CD4-positive, alpha-beta T cell (primary cell): ENCODE results near the gene MRE11. TPM values are rescaled to one million over a fixed set of nuclear protein-coding genes. Genes with fewer than 3 reads are reported as not detected.

Experiments used
- ATAC-seq: fragments of 200-7000 bp; cut with Tn5 transposase; one replicate; pipeline ENCODE4 v1.10.0; 2022; ENCODE audit warnings: mild to moderate bottlenecking; ENCODE audit not compliant: poor library complexity
- CTCF ChIA-PET: fragments of 350-600 bp; sonication (Branson Sonifier 250); formaldehyde crosslinking; loops from one replicate; lab custom pipeline; 2021; ENCODE audit warnings: antibody characterized with exemption, inconsistent platforms; lab: Charles Lee
- POLR2A ChIA-PET: fragments of 350-600 bp; sonication (Branson Sonifier 250); formaldehyde crosslinking; loops from one replicate; lab custom pipeline; 2021; ENCODE audit warnings: antibody characterized with exemption, inconsistent platforms; lab: Charles Lee
- DNase-seq, 14 experiments: peaks; one replicate each; pipeline ENCODE4 v3.0.0-alpha.2; 2013 to 2020; ENCODE audit warnings: mixed read lengths in 2 of 14
- H3K27ac ChIP-seq, 2 donors: one replicate each; pipeline versions ENCODE4 v1.5.1 to v1.7.0; 2013; ENCODE audit warnings: low read length in 2 of 2, low read depth in 1 of 2, mild to moderate bottlenecking in 1 of 2
- H3K27me3 ChIP-seq, 2 experiments: 1 replicate in 1 of 2; 2 replicates in 1 of 2; pipeline versions ENCODE4 v1.6.1 to v1.7.0; 2013; ENCODE audit warnings: low read length in 2 of 2, control low read depth in 1 of 2, mild to moderate bottlenecking in 1 of 2, moderate library complexity in 1 of 2; ENCODE audit not compliant: insufficient read depth in 2 of 2, control insufficient read depth in 1 of 2
- H3K36me3 ChIP-seq: one replicate; pipeline ENCODE4 v1.6.1; 2013; ENCODE audit warnings: low read length, control low read depth; ENCODE audit not compliant: insufficient read depth
- H3K4me1 ChIP-seq: one replicate; pipeline ENCODE4 v1.6.1; 2013; ENCODE audit warnings: low read length, control low read depth; ENCODE audit not compliant: insufficient read depth
- H3K4me3 ChIP-seq: one replicate; pipeline ENCODE4 v1.5.1; 2013; ENCODE audit warnings: mild to moderate bottlenecking, low read length, moderate library complexity
- H3K9me3 ChIP-seq, 2 experiments: 1 replicate in 1 of 2; 2 replicates in 1 of 2; pipeline versions ENCODE4 v1.6.1 to v1.7.0; 2013; ENCODE audit warnings: low read length in 2 of 2, mild to moderate bottlenecking in 2 of 2, control low read depth in 1 of 2, moderate library complexity in 1 of 2; ENCODE audit not compliant: control insufficient read depth in 1 of 2, insufficient read depth in 1 of 2
- H3K27ac Mint-ChIP-seq: one replicate; pipeline ENCODE4 v1.8.0; 2020; ENCODE audit warnings: mixed read lengths
- H3K27me3 Mint-ChIP-seq: one replicate; pipeline ENCODE4 v1.8.0; 2021; ENCODE audit warnings: mixed read lengths
- H3K36me3 Mint-ChIP-seq: one replicate; pipeline ENCODE4 v1.8.0; 2021; ENCODE audit warnings: low read depth, mixed read lengths
- H3K4me1 Mint-ChIP-seq: one replicate; pipeline ENCODE4 v1.8.0; 2021; ENCODE audit warnings: low read depth, mixed read lengths
- H3K4me3 Mint-ChIP-seq: one replicate; pipeline ENCODE4 v1.8.0; 2020; ENCODE audit warnings: mild to moderate bottlenecking, mixed read lengths
- H3K9me3 Mint-ChIP-seq: one replicate; pipeline ENCODE4 v1.8.0; 2020; ENCODE audit warnings: mixed read lengths
- CTCF ChIP-seq: fragments of 200-600 bp; IDR thresholded peaks from one replicate; pipeline ENCODE4 v1.8.0; 2022; ENCODE audit warnings: antibody characterized with exemption, mild to moderate bottlenecking
- intact Hi-C, 2 experiments: fragments of 100-400 bp; cut with DNase I in 1 of 2; cut with micrococcal nuclease in 1 of 2; formaldehyde crosslinking; loops; one replicate each; pipeline versions ENCODE4 v1.15.1 to v1.9.0; 2023 to 2025; cut with DNase I, micrococcal nuclease
- total RNA-seq, 174 experiments: library from RNA in 2 of 174; stranded (reverse) in 2 of 174; gene quantifications; one replicate each; pipeline ENCODE4 v1.2.3 and lab custom pipeline; 2021 to 2026

MRE11 gene
- total RNA-seq, 2 experiments from 2014 or later = 17.0 to 18.6 TPM

GRCh38 chr11:94536386-94536785 lies 42.7 kb upstream of the MRE11 start:
- ChIA-PET CTCF (interaction anchor here (1.6 kb wide), 1 partner anchor 12 kb away, joined by 5 read pairs; no protein-coding TSS in a partner anchor), POLR2A (no interaction called here)
- no peak overlapping the region for H3K4me3 ChIP-seq
- ATAC-seq (no peak), DNase-seq (no peak)
- Mint-ChIP-seq H3K36me3 (no peaks in the 10 kb centered on the region), H3K9me3 (no peaks in the 10 kb centered on the region), H3K4me1 (no peaks in the 10 kb centered on the region), H3K27ac (no peak overlapping the region), H3K27me3 (peaks cover 38% of the 10 kb centered on the region), H3K4me3 (no peak overlapping the region)
- H3K4me1 ChIP-seq = no peaks in the 10 kb centered on the region
- intact Hi-C loops = no loop called here
- no peaks in the 10 kb centered on the region for H3K27me3 ChIP-seq
- H3K27ac ChIP-seq = no peak overlapping the region
- H3K36me3 ChIP-seq = no peaks in the 10 kb centered on the region
- TF ChIP-seq CTCF = no peak
- no peaks in the 10 kb centered on the region for H3K9me3 ChIP-seq

GRCh38 chr11:94533696-94534630 lies 40.3 kb upstream of the MRE11 start:
- DNase-seq (no peak), ATAC-seq (no peak)
- Mint-ChIP-seq H3K4me1 (no peaks in the 10 kb centered on the region), H3K27ac (no peak overlapping the region), H3K4me3 (no peak overlapping the region), H3K36me3 (no peaks in the 10 kb centered on the region), H3K27me3 (peaks cover 44% of the 10 kb centered on the region), H3K9me3 (no peaks in the 10 kb centered on the region)
- Histone ChIP-seq H3K27ac (no peak overlapping the region), H3K4me3 (no peak overlapping the region), H3K9me3 (no peaks in the 10 kb centered on the region), H3K4me1 (no peaks in the 10 kb centered on the region), H3K36me3 (no peaks in the 10 kb centered on the region), H3K27me3 (peaks cover 0 to 3% of the 10 kb centered on the region in 2 experiments)
- ChIA-PET POLR2A (no interaction called here), CTCF (interaction anchor here (0.6 kb wide), 1 partner anchor 8 kb away, joined by 3 read pairs; no protein-coding TSS in a partner anchor)
- no peak for TF ChIP-seq CTCF
- intact Hi-C loops = no loop called here

GRCh38 chr11:94533206-94533605 lies 39.6 kb upstream of the MRE11 start:
- H3K9me3 ChIP-seq = no peaks in the 10 kb centered on the region
- POLR2A ChIA-PET = no interaction called here
- TF ChIP-seq CTCF = no peak
- no peak for ATAC-seq
- no peak overlapping the region for H3K4me3 ChIP-seq
- peaks cover 49% of the 10 kb centered on the region for H3K27me3 Mint-ChIP-seq
- H3K27ac Mint-ChIP-seq = no peak overlapping the region
- H3K4me1 ChIP-seq = no peaks in the 10 kb centered on the region
- no peaks in the 10 kb centered on the region for H3K9me3 Mint-ChIP-seq
- intact Hi-C loops = no loop called here
- H3K36me3 Mint-ChIP-seq = no peaks in the 10 kb centered on the region
- no peak overlapping the region for H3K27ac ChIP-seq
- no peaks in the 10 kb centered on the region for H3K36me3 ChIP-seq
- peaks cover 3 to 4% of the 10 kb centered on the region in 2 experiments for H3K27me3 ChIP-seq
- no peak for DNase-seq
- H3K4me1 Mint-ChIP-seq = no peaks in the 10 kb centered on the region
- CTCF ChIA-PET = no interaction called here
- H3K4me3 Mint-ChIP-seq = no peak overlapping the region
